HTR-8/SVneo (cell line): Measurements from ENCODE around the gene CCDC88B.

Source experiments
- DNase-seq: peaks from one replicate; pipeline ENCODE4 v3.0.0; 2011; ENCODE audit warnings: low spot score, mixed read lengths; ENCODE audit not compliant: insufficient read length
- FAIRE-seq: peaks from 2 replicates; lab custom pipeline; 2011; peaks lifted over from hg19 to GRCh38; lab: Jason Lieb, UNC

CCDC88B gene

GRCh38 chr11:64379817-64380709 lies 40.1 kb downstream of the CCDC88B start:
- DNase-seq (no peak), FAIRE-seq (peak; percentile 76)

- DNase-seq (no peak), FAIRE-seq (no peak)
Observed at GRCh38 chr11:64381350-64381749, 41.3 kb downstream of the CCDC88B start.

DNA sequence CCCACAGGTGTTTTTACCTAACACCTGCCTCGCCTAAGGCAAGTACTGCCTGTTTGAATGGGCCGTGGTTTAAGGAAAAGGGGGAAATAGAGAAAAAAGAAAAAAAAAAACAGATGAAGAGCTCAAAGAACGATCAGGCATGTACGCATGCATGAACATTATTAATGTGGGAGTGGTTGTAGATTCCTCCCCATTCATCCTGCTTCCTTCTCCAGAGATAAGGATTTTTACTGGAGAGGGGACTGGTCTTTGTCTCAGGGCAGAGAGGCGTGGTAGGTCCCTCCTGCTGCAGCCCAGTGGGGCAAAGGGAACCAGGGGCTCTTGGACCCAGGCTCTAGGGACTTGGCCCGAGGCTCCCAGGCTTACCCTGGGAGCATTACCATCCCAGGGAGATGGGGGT lies 42.0 kb downstream of the CCDC88B start:
- FAIRE-seq: no peak

DNA sequence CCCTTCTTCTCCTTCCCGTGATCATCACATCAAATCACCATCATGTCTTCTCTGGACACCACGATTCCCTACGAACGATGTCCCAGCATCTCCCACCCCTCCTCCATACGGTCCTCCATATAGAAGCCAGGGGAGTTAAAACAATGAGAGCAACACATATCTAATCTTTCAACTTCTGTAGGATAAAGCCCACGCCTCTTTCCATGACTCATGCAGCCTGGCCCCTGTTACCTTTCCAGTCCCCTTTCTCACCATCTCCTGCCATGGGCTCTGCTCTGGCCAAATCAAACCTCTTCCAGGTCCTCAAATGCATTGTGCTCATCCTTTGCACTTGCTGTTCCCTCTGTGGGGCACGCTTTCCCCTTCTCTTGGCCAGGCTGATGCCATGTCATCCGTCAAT lies 42.6 kb downstream of the CCDC88B start:
- FAIRE-seq (no peak), DNase-seq (no peak)

More for the DNA sequence above, 42.0 kb downstream of the CCDC88B start:
- DNase-seq: no peak

DNA sequence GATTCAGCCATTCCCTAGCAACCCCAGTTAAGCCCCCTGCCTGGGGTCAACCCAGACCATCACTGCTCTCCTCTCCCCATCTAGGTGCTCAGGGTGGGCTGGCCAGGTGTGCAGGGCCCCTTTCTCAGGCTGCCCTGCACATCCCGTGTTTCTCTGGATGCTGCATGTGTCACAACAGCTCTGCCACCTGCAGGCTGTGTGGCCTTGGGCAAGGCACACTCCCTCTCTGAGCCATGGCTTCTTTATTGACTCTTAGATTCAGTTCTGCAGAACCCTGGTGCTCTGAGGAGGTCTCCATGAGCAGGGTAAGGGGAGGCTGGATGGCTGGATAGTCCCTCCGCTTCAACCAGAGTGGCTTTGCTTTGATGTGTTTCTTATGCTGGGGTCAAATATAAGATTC lies 43.6 kb downstream of the CCDC88B start:
- DNase-seq: no peak
- no peak for FAIRE-seq

DNA sequence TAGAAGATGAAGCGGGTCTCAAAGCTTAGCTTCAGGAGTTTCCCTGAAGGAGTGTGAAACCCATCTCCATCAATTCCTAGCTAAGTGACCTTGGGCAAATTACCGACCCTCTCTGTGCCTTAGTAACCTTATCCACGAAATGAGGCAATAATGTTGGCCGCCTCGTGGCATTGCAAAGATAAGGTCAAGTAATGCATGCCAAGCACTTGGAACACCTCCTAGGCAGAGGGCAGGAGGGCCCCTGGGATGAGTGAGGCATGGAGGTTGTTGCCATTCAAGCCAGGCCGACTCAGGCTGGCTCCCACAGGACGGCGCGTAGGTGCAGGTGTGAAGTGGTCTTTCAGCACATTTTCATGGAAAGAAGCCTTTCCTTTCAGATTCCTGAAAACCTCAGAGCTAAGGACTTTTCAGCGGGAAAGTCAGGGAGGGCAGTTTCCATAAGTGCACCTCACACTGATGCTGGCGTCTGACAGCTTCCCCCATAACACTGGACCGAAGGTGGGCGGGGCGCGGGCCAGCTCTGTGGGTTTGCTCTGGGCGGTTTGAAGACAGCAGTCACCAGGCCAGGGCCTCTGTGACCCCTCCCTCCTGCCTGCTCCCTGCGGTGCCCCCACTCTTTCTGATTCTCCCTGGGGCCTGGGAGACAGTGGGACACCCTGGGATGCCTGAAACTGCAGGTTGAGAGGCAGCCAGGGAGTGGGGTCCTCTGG lies 44.2 kb downstream of the CCDC88B start:
- FAIRE-seq: no peak
- DNase-seq: no peak

DNA sequence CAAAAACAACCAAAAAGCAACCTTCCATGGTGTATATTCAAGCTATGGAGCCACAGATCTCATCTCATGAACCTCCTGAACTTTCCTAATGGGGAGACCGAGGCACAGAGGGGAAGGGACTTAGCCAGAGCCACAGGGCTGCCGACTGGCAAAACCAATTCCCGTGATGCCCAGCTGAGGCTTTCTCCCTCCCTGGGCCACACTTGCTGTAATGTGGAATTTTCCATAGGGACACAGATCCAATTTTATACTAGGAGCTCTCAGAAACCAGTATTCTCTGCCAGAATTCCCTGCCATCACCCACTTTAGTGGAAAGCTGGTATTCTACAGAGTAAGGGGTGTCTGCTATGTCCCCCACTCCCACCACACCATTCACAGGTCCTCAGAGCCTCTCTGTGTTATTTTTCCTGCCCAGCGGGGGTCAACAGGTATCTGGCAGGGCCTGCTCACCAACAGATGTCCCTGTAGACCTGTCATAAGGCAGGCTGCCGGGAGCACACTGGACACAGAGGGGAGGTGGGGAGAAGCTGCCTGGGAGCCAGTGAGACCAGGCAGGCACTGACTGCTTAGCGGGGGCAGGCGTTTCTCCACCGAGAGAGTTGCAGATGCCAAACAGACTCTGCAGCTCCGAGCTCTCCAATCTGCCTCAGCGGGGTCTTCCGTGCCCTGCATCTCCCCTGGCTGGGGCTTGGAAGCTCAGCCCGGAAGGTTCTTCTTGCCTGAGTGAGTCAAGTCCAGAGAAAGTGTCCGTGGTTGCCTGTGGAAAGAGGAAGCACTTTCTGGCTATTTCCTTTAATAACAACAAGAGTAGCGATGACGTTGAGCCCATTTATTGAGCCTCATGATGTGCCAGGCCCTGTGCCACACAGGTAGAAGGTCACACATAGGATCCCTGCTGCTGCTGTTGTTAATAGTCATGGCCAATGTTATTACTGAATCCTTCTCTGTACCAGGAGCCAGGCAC lies 45.3 kb downstream of the CCDC88B start:
- FAIRE-seq (no peak), DNase-seq (no peak)

GRCh38 chr11:64385945-64386704 lies 46.1 kb downstream of the CCDC88B start:
- no peak for DNase-seq
- no peak for FAIRE-seq

GRCh38 chr11:64387916-64388315 lies 47.9 kb downstream of the CCDC88B start:
- DNase-seq (no peak), FAIRE-seq (no peak)

DNA sequence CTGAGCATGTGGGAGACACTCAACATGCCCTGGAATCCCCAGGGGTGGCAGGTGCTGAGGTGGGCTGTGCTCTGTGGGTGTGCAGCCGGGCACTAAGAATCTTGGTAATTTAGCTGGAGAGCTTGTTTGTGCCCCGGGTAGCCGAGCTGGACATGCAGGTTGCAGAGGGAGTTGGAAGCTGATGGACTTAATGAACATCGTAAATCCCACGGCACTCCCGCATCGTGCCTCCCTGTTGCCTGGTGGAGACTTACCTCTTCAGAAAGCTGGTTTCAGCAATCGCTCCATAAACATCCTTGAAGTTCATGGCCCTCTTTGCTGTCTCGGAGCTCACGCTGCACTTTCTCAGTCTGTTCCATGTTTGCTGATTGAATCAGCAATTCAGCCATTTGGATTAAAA lies 48.9 kb downstream of the CCDC88B start:
- no peak for FAIRE-seq
- no peak for DNase-seq

- no peak for DNase-seq
- FAIRE-seq: no peak
Observed at GRCh38 chr11:64389851-64390250, 49.8 kb downstream of the CCDC88B start.

DNA sequence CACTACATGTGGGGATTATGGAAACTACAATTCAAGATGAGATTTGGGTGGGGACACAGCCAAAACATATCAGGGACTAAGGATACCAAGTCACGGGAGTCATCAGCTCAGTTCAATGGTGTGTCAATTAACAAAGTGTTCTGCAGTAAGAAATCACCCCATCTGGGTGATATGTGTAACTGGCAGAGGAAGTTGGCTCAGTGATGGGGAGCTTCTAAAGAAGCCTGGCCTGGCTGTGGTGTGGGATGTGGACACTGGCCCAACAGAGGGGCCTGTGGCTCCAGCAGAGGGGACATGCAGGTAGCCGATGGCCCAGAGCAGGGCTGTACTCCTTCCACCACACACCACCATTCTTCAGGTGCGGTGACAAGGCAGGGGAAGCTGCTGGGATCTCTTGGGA lies 50.6 kb downstream of the CCDC88B start:
- DNase-seq (no peak), FAIRE-seq (no peak)

DNA sequence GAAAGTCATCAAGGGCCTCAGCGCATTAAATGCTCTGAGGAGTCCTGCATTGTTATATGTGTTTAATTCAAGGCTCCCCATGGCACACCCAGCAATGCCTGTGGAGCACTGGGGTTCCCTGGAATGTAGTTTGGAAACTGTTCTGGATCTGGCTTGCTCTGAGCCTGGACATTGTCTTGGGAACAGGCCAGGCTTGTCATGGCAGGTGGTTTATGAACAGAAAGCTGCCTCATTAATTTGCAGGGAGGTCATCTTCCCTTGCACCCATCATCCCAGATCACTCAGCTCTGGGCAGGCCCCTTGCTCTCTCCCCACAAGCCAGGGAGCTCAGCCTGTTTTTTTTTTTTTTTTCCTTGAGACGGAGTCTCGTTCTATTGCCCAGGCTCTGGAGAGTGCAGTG lies 51.8 kb downstream of the CCDC88B start:
- DNase-seq: no peak
- no peak for FAIRE-seq

GRCh38 chr11:64395545-64396078 lies 55.6 kb downstream of the CCDC88B start:
- FAIRE-seq (no peak), DNase-seq (no peak)

DNA sequence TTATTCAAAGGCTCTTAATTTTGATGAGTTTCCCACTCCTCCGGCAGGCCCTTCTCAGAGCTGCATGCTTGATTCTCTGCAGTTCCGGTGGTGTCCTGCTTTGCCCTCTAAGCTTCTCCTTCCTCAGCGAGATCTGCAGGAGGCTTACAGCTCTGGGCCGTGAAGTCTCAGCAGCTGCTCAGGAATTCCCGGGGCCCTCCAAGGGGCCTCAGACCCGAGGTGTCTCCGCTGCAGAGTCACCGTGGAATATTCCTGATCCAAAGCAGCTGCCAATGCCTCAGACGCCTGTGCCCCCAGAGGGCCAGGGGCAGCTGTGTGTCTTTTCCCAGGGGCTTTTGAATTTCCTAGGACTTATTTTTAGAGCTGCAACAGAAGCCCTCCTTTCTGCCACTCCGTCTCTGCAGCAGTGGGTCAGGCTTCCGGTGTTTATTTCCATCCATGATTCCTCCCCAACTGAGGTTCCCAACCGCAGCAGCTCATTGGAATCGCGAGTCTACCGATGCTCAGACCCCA lies 56.1 kb downstream of the CCDC88B start:
- DNase-seq (no peak), FAIRE-seq (no peak)

DNA sequence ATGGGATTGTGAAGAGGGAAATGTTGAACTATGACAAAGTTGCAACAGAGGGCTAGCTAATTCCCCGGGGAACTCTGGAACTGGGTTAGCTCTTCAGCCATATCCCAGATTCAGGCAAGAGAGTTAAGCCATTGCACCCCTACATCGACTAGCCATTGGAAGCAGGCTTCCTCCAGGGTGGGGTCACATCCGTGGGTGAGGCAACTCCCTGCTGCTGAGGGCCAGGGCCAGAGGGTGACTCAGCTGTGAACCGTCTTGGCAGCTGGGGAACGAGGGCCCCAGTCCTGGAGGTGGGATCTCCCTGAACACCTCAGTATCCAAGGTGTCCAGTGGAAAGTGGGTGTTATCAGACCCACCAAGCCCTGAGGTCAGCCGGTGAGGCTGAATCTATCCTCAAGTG lies 60.1 kb downstream of the CCDC88B start:
- DNase-seq: peak; percentile 23
- peak; percentile 44 for FAIRE-seq

DNA sequence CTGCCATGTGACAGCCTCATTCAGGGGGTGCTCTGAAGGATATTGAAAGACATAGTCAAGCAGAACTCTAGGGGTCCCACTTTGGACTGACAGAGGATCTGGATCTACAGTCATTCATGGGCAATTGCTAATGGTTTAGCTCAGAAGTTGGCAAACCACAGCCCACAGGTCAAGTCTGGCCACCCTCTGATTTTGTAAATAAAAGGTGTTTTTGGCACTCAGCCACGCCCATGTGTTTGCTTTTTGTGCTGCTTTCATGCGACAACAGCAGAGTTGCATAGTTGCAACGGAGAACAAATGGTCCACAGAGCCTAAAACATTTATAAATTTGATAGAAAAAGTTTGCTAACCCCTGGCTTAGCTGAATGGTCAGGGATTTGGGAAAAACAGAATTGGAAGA lies 60.7 kb downstream of the CCDC88B start:
- no peak for DNase-seq
- FAIRE-seq: no peak

DNA sequence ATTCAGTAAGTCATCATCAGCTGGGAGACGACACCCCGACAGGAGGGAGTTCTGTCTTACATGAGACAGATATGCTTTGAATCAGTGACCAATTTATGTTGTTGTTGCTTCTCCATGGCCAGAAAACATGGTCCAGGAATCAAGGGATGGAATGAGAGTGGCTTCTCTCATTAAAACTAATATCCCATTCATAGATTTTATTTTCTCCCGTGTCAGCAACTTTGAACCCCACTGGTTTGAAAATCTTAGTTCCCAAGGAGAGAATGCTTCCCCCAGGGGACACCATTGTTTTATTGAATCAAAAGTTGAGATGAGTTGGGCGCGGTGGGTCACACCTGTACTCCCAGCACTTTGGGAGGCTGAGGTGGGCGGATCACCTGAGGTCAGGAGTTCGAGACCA lies 61.8 kb downstream of the CCDC88B start:
- DNase-seq: no peak
- FAIRE-seq: no peak

DNA sequence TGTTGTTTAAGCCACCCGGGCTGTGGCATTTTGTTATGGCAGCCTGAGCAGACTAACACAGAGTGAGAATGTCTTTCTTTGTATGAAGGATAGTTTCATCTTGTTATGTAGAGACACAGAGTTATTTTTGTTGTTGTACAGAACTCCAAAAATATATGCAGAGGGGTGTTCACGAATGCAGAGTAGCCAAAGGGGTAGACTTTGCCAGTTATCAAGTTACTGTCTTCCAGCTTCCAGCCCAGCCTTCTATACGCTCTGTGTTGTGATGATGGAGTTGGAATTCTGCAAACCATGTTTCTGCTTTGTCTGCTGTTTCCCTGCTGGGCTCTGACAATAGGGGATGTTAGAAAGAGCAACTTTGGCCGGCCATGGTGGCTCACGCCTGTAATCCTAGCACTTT lies 63.1 kb downstream of the CCDC88B start:
- DNase-seq (no peak), FAIRE-seq (no peak)
